IPS DF 6.9 (cell line): ENCODE measurements around the gene PEDS1.

Experiments used
- DNase-seq: peaks from one replicate; pipeline ENCODE4 v3.0.0-alpha.2; 2013; ENCODE audit warnings: low read depth, low spot score
- H3K27ac ChIP-seq: one replicate; pipeline ENCODE4 v1.5.1; 2013; ENCODE audit warnings: low read length, control low read depth
- H3K27me3 ChIP-seq: 2 replicates; pipeline ENCODE4 v1.6.1; 2013; ENCODE audit warnings: mild to moderate bottlenecking, low read length; ENCODE audit not compliant: control insufficient read depth, insufficient read depth
- H3K36me3 ChIP-seq: 2 replicates; pipeline ENCODE4 v1.6.1; 2013; ENCODE audit warnings: low read length; ENCODE audit not compliant: control insufficient read depth, insufficient read depth
- H3K4me1 ChIP-seq: 2 replicates; pipeline ENCODE4 v1.6.1; 2013; ENCODE audit warnings: low read length; ENCODE audit not compliant: control insufficient read depth, insufficient read depth
- H3K4me3 ChIP-seq: 2 replicates; pipeline ENCODE4 v1.5.1; 2013; ENCODE audit warnings: mild to moderate bottlenecking, low read length
- H3K9me3 ChIP-seq: 2 replicates; pipeline ENCODE4 v1.6.1; 2013; ENCODE audit warnings: low read length, inconsistent platforms; ENCODE audit not compliant: control insufficient read depth, insufficient read depth
- WGBS: extraction: QIAGEN DNeasy Blood & Tissue Kit; methylation state at CpG from one replicate; pipeline ENCODE4 v1.1.7; 2013; ENCODE audit warnings: mixed read lengths, missing lambda C conversion rate; ENCODE audit not compliant: insufficient read length, insufficient coverage; 5-methylcytosine and 5-hydroxymethylcytosine counted together

Gene PEDS1

DNA sequence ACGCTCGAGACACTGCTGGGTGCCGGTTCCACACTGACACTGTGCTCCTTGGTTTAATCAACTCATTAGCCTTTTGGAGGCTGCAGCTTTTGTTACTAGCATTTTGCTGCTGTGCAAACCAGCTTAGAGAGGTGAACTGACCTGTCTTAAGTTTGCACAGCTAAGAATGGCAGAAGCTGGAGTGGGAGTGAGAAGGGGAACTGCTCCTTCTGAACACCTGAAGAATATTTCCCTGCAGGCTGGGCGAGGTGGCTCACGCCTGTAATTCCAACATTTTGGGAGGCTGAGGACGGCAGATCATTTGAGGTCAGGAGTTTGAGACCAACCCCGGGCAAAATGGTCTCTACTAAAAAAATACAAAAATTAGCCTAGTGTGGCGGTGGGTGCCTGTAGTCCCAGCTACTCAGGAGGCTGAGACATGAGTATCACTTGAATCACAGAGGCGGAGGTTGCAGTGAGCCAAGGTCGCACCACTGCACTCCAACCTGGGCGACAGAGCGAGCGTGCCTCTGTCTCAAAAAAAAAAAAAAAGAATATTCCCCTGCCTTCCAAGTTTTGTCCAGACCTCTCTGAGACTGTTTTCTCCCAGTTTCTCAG is 42.1 kb upstream of the PEDS1 start:
- no peaks in the 10 kb centered on the region for H3K27me3 ChIP-seq
- no peak overlapping the region for H3K4me3 ChIP-seq
- DNase-seq, result no peak
- H3K27ac ChIP-seq, result no peak overlapping the region
- H3K4me1 ChIP-seq, result peaks cover 13% of the 10 kb centered on the region
- no peaks in the 10 kb centered on the region for H3K9me3 ChIP-seq
- H3K36me3 ChIP-seq, result no peaks in the 10 kb centered on the region
- WGBS, result no CpG with 5 or more reads among the region's 13 CpGs

- H3K4me1 ChIP-seq, result peaks cover 13% of the 10 kb centered on the region
- WGBS, result no CpG with 5 or more reads among the region's 8 CpGs
- H3K27me3 ChIP-seq, result no peaks in the 10 kb centered on the region
- H3K27ac ChIP-seq, result no peak overlapping the region
- no peak for DNase-seq
- H3K4me3 ChIP-seq, result no peak overlapping the region
- H3K36me3 ChIP-seq, result no peaks in the 10 kb centered on the region
- no peaks in the 10 kb centered on the region for H3K9me3 ChIP-seq
These were observed 41.5 kb upstream of the PEDS1 start for GRCh38 chr20:50194831-50195523.

DNA sequence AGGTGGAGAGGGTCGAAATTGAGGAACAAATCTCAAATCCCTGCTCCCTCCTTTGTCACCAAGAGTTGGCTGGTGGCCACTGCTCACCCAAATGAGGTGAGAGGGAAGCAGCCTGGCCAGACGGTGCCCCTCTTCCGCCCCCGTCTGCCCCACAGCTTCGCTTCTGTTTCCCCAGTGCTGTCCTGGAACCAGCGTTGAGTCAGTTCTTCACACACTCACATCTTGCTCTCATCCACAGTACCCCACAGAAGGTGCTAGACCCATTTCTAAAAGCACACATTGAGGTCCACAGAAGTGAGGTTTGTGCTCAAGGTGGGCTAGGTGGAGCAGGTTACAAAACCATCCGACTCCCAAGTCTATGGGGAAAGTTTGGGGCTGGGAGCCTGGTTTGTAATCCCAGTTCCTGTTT is 40.9 kb upstream of the PEDS1 start:
- Histone ChIP-seq H3K4me3 (no peak overlapping the region), H3K4me1 (peaks cover 15% of the 10 kb centered on the region), H3K36me3 (no peaks in the 10 kb centered on the region), H3K27me3 (no peaks in the 10 kb centered on the region), H3K9me3 (no peaks in the 10 kb centered on the region), H3K27ac (no peak overlapping the region)
- no peak for DNase-seq
- WGBS, result no CpG with 5 or more reads among the region's 7 CpGs

DNA sequence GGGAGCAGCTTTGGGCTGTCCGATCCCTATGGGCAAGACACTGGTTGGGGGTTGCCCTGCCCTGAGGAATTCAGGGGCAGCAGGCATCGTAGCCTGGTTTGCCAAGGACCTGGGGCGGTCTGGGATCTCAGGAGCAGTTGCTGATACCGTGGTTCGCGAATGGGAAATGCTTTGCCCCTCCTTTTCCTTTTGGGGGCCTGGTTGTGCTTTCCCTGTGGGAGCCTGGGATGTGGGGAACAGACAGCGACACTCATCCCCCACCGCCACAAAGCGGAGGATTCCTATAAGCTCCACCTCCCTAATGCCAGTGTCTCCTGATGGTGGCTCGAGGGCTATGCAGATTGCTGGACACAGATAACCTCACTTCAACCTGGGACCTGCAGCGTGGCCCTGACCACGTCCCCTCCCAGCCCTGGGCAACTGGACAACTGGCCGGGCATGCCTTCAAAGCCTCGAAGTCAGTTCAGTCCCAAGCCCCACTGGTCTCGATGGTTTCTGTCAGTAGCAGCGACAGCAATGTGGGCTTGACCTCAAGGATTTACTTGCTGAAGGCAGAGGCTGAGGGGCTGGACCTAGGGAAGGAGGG is 40.4 kb upstream of the PEDS1 start:
- Histone ChIP-seq H3K27me3 (no peaks in the 10 kb centered on the region), H3K9me3 (no peaks in the 10 kb centered on the region), H3K4me1 (peaks cover 15% of the 10 kb centered on the region), H3K36me3 (no peaks in the 10 kb centered on the region), H3K4me3 (no peak overlapping the region), H3K27ac (no peak overlapping the region)
- DNase-seq, result no peak
- no CpG with 5 or more reads among the region's 16 CpGs for WGBS

DNA sequence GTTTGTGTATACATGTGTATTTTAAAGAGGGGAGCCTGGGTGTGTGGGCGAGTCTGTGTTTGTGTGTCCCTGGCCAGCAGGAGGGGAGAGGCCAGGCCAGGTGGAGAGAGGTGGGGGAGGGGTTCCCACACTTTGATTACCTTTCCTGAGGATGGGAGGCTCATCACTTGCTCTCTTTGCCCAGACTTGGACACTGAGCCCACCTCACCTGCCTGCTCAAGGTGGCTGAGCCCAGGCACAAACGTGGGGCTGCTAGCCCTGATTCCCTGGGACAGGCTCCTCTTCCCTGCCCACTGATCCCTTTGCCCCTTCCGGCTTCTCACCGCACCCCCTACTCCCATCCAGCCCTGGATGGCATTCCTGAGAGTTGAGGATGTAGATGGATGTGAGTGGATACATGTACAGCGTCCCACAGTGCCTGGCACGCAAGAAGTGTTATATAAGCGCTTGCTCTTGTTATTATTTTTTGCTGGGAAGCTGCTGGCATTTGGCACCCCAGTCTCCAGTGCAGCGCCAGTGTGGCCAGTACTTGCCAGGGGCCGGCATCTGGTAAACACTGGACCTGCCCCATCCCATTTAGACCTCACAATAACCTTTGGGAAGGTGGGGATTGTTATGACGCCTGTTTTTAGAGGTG is 39.8 kb upstream of the PEDS1 start:
- Histone ChIP-seq H3K4me1 (peaks cover 14% of the 10 kb centered on the region), H3K36me3 (no peaks in the 10 kb centered on the region), H3K27ac (no peak overlapping the region), H3K27me3 (no peaks in the 10 kb centered on the region), H3K9me3 (no peaks in the 10 kb centered on the region), H3K4me3 (peak overlapping the region; percentile 31; the same call in 1 of the 2 replicates)
- no peak for DNase-seq
- WGBS, result no CpG with 5 or more reads among the region's 10 CpGs

DNA sequence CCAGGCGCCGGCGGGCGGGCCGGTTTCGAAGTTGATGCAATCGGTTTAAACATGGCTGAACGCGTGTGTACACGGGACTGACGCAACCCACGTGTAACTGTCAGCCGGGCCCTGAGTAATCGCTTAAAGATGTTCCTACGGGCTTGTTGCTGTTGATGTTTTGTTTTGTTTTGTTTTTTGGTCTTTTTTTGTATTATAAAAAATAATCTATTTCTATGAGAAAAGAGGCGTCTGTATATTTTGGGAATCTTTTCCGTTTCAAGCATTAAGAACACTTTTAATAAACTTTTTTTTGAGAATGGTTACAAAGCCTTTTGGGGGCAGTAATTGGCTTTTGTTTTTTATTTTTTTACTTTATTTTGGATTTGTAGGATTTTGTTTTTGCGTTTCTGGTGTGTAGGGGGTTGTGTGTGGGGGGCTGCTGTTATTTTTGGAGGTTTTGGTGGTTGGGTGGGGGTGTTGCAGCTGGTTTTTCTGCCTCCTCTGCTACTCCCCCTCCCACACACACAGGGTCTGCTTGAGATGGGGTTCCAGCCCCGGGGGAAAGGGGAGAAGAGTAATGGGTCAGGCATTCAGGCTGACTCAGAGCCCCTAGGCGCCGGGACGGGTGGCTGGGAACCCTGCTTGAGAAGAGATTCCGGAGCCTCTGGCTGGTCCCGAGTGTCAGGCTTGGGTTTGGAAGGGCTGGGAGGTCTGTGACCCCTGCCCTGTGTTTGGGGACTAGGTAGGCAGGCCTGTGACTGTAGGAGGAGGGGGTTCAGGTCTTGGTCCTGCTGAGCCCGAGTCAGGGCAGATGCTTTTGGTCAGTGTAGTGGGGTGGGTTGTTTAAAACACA is 39.1 kb upstream of the PEDS1 start:
- H3K27me3 ChIP-seq, result no peaks in the 10 kb centered on the region
- DNase-seq, result no peak
- peak overlapping the region; percentile 44; the same call in 1 of the 2 replicates for H3K4me3 ChIP-seq
- no CpG with 5 or more reads among the region's 25 CpGs for WGBS
- H3K9me3 ChIP-seq, result no peaks in the 10 kb centered on the region
- no peaks in the 10 kb centered on the region for H3K36me3 ChIP-seq
- no peak overlapping the region for H3K27ac ChIP-seq
- H3K4me1 ChIP-seq, result peaks cover 12% of the 10 kb centered on the region

DNA sequence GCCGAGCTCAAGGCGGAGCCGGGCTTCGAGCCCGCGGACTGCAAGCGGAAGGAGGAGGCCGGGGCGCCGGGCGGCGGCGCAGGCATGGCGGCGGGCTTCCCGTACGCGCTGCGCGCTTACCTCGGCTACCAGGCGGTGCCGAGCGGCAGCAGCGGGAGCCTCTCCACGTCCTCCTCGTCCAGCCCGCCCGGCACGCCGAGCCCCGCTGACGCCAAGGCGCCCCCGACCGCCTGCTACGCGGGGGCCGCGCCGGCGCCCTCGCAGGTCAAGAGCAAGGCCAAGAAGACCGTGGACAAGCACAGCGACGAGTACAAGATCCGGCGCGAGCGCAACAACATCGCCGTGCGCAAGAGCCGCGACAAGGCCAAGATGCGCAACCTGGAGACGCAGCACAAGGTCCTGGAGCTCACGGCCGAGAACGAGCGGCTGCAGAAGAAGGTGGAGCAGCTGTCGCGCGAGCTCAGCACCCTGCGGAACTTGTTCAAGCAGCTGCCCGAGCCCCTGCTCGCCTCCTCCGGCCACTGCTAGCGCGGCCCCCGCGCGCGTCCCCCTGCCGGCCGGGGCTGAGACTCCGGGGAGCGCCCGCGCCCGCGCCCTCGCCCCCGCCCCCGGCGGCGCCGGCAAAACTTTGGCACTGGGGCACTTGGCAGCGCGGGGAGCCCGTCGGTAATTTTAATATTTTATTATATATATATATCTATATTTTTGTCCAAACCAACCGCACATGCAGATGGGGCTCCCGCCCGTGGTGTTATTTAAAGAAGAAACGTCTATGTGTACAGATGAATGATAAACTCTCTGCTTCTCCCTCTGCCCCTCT is 38.2 kb upstream of the PEDS1 start:
- Histone ChIP-seq H3K27me3 (no peaks in the 10 kb centered on the region), H3K4me3 (peak overlapping the region; percentile 56), H3K36me3 (no peaks in the 10 kb centered on the region), H3K4me1 (peaks cover 15% of the 10 kb centered on the region), H3K27ac (no peak overlapping the region), H3K9me3 (no peaks in the 10 kb centered on the region)
- WGBS, result no CpG with 5 or more reads among the region's 96 CpGs
- DNase-seq, result no peak

- Histone ChIP-seq H3K27ac (no peak overlapping the region), H3K9me3 (no peaks in the 10 kb centered on the region), H3K4me3 (peak overlapping the region; percentile 56; the same call in 1 of the 2 replicates), H3K27me3 (no peaks in the 10 kb centered on the region), H3K36me3 (no peaks in the 10 kb centered on the region), H3K4me1 (peaks cover 15% of the 10 kb centered on the region)
- WGBS, result no CpG with 5 or more reads among the region's 69 CpGs
- no peak for DNase-seq
These were observed 37.6 kb upstream of the PEDS1 start for GRCh38 chr20:50191065-50191543.

DNA sequence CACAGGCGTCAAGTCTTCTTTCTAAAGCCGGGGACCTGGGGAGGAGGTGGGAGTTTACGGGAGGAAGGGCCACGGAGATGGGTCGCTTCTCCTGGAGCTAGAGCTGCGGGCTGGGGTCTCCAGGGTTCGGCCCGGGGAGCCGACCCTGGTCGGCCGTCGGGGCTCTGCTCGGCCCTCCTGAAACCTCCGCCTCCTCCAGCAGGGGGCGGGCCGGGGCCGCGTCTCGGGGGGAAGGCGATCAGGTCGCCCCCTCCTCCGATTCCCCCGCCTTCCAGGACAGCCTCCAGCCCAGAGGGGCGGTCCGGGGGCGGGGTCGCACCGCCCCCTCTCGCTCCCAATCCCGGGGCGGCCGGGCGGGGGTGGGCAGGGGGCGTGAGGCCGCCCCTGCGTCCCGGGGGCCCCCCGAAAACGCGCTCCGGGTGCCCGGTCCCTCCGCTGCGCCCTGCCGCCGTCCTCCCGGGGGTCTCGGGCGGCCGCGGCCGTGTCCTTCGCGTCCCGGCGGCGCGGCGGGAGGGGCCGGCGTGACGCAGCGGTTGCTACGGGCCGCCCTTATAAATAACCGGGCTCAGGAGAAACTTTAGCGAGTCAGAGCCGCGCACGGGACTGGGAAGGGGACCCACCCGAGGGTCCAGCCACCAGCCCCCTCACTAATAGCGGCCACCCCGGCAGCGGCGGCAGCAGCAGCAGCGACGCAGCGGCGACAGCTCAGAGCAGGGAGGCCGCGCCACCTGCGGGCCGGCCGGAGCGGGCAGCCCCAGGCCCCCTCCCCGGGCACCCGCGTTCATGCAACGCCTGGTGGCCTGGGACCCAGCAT is 36.9 kb upstream of the PEDS1 start, which contains the start of gene CEBPB:
TSS of gene CEBPB (plus strand) at position 580 of the 814 bp plus-strand sequence. CDS start at position 784, 204 bp downstream.
- WGBS, result no CpG with 5 or more reads among the region's 89 CpGs
- peaks cover 15% of the 10 kb centered on the region for H3K4me1 ChIP-seq
- DNase-seq, result peak; percentile 73

More for the DNA sequence above, 36.9 kb upstream of the PEDS1 start, which contains the start of gene CEBPB:
- Histone ChIP-seq H3K4me3 (peak within 1 kb of the TSS; percentile 56), H3K9me3 (no peaks in the 10 kb centered on the region), H3K27me3 (no peaks in the 10 kb centered on the region), H3K36me3 (no peaks in the 10 kb centered on the region), H3K27ac (no peak within 1 kb of the TSS)
